NCI-H226 (cell line): ENCODE results near the gene CALCR.

ENCODE experiments used
- DNase-seq: peaks from one replicate; pipeline ENCODE4 v3.0.0-alpha.2; 2015

CALCR gene

DNA sequence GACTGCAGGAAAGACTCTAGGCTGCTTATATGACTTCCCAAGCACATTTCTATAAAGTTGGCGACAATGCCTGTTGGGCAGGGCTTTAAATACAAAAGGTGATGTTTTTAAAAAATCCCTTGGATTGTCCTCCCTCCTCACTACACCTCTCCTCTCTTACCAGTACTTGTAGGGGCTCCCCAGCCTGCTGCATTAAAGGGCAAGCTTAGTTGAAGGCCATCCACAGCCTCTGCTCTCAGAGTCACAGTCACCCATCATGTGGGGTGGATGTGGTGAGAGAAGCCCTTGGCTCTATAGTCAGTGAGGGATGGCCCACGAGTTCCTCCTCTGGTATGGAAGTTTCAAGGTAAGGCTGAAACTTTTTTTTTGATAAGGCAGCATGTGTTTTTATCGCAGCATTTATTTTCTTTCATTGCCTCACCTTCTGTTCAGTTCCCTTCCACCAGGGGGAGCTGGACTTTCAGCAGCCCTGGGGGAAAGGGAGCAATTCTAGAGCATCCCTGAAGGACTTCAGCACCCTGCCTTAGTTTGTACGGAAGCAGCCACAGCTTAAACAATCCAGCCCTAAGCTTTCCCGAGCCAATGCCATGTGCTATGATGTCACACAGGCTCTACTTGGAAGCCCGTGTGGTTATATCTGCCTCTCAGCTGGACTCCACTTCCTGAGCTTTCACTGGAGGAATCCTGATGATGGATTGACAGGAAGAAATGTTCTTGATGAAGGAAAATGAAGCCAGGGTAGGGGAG lies 131.9 kb downstream of the CALCR start:
- DNase-seq = no peak

DNA sequence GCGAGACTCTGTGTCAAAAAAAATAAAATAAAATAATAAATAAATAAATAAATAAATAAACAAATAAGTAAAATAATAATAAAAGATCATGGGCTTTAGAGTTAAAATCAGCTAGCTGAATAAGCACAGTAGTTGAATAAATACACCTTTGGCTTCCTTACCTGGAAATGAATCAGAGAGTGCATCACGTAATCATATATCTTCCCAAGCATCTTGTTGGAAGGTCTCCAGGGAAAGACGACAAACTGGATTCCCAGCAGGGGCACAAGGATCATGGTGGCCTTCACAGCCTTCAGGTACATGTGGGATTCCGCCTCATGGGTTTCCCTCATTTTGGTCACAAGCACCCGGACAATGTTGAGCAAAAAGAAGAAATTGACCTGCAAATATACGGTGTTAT lies 138.7 kb downstream of the CALCR start:
- DNase-seq = no peak

GRCh38 chr7:93432130-93432529 lies 142.4 kb downstream of the CALCR start:
- no peak for DNase-seq

DNA sequence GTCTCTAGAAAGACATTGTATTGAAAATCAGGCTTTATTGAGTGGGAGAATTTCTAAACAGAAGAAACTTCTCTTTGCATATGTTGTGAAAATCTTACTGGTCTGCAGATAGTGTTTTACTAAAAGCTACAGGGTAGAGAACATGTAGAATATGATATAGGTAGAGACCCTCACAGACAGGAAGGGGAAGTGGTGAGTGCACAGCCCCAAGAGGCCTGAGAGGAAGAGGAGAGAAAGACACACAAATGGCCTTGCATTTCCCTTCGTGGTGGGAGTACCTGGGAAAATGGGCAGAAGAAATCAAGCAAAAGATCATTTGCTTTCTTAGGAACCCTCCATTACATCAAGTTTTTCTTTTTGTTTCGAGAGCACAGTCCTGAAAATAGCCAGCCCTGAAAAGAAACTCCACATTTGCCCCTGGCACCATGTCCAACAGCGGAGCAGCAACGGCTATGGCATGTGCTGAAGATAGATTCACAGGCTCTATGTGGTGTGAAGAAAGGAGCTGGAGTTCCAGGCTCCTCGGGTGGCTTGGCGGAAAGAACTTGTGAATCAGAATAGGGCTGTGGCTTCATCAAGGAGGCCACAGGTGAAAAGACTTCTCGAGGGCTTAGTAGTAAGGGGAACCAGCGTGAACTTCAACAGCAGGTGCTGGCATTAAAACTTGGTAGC lies 143.5 kb downstream of the CALCR start:
- no peak for DNase-seq

DNA sequence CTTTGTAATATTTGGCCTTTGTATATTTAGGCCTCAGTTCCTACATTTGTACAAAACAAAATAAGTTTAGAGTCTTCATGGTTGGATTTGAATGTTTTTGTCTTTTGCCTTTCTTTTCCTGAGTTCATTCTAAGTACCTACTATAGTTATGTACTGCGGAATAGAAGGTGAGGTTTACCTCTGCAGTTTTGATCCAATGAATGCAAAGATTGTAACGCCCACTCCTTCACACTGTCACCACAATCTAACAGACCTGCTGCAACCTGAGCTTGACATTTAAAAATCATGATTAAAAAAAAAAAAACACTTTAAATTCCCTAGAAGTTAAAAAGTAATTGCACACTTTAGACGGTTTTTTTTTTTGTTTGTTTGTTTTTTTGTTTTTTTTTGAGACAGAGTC lies 145.0 kb downstream of the CALCR start:
- no peak for DNase-seq

- DNase-seq = no peak
Observed at GRCh38 chr7:93427107-93427506, 147.4 kb downstream of the CALCR start.

- no peak for DNase-seq
Observed at GRCh38 chr7:93426155-93426696, 148.3 kb downstream of the CALCR start.

DNA sequence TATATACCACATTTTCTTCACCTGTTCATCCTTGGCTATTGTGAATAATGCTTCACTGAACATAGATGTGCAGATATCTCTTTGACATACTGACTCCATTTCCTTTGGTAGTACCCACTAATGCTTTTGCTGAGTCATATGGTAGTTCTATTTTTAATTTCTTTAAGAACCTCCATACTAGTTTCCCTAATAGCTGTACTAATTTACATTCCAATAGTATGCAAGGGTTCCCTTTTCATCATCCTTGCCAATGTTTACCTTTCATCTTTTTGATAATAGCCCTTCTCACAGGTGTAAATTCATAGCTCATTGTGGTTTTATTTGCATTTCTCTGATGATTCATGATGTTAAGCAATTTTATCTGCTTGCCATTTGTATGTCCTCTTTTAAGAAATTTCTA lies 159.9 kb downstream of the CALCR start:
- no peak for DNase-seq

- no peak for DNase-seq
Observed at GRCh38 chr7:93409324-93409723, 165.2 kb downstream of the CALCR start.

DNA sequence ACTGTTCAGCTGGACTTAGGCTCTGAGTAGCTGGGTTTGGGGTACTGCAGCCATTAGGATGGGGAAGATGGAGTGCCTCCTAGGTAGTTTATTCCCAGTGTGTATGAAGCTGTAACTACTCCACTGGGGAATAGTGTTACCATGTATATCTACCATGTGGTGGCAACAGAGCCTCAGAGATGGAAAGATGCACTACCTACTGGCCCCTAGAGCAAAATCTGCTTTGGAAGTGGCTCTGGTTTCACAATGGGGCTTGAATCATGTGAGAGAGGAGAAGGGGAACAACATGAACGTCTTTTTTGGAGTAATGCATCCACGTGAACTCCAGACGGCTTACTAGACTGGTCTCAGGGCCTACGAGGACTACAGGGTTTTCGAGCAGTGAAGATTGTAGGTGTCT lies 167.3 kb downstream of the CALCR start:
- DNase-seq = no peak

DNA sequence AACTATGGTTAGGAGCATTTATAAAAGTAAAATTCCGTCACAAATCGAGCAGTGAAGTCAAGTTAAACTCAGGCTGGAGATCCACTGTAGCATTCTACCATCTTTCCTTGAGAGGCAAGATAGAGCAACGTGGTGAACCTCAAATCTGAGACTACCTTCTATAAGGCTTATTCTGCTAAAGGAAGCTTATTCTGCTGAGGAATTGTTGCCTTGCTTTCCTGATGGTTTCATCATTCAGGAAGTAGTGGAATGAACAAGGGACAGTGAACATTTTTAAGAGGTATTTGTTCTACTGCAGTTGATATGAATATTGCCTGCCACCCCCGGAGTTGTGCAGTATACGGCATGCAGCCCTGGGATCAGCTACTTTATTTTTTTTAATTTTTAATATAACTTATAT lies 171.6 kb downstream of the CALCR start:
- DNase-seq = no peak

GRCh38 chr7:93399642-93400041 lies 174.9 kb downstream of the CALCR start:
- no peak for DNase-seq

- DNase-seq = no peak
Observed at GRCh38 chr7:93392984-93393383, 181.5 kb downstream of the CALCR start.

- no peak for DNase-seq
Observed at GRCh38 chr7:93390660-93391059, 183.9 kb downstream of the CALCR start.

DNA sequence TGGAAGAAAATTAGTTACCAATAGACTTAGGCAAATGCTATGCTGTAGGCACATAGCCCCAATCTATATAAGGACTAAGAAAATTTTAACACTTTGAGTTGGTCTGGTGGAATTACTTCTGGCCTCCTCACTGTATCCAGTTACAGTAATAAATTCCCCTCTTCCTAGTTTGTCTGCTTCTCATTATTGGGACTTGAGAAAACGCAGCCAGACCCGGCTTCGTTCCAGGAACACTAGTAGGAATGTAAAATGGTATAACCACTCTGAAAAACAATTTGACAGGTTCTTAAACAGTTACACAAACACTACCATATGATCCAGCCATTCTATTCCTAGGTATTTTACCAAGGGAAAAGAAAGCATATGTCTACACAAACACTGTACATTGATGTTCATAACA lies 192.2 kb downstream of the CALCR start:
- DNase-seq = no peak

DNA sequence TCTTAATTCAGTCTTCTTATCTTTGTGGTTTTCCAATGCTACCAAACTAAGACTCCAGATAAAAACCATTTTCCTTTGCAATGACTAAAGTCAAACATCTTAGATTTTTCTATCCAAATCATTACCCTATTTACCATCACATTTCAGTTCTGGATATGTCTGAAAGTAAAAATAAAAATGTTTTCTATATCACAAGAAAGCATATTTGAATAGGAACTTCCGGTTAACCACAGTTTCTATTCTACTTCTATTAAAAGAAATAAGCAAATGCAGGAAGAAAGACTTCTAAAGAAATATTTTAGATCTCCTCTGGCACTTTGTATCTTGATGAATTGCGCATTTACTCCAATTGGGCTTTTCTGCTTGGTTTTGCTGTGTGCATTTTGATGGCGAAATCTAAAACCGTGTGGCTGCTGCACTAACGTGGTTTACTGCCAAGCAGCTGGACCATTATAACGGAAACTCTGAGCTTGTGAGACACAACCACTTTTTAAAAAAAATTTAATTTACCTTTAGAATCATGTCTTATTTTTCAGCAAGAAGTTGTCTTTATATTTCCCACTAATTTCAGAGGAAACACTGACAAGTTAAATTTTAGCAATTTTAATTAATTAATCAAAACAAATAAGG lies 196.3 kb downstream of the CALCR start:
- no peak for DNase-seq

- no peak for DNase-seq
Observed at GRCh38 chr7:93375603-93376002, 198.9 kb downstream of the CALCR start.
